Peyer's patch (tissue), 4 donors: Measurements from ENCODE around the gene KLHL36.

Experiments used
- CTCF ChIP-seq, 6 experiments: fragments of 450-650 bp in 4 of 6; fragments of 200-600 bp in 2 of 6; sonication (generic) in 1 of 6; IDR thresholded peaks; one replicate each; pipeline ENCODE4 v1.5.1; 2017 to 2019; ENCODE audit warnings: antibody characterized with exemption in 6 of 6, mild to moderate bottlenecking in 3 of 6, moderate library complexity in 1 of 6
- POLR2A ChIP-seq, 2 donors: fragments of 450-650 bp; IDR thresholded peaks; one replicate each; pipeline ENCODE4 v1.5.1; 2017; ENCODE audit warnings: antibody characterized with exemption in 2 of 2, mild to moderate bottlenecking in 2 of 2, moderate library complexity in 2 of 2

DNA sequence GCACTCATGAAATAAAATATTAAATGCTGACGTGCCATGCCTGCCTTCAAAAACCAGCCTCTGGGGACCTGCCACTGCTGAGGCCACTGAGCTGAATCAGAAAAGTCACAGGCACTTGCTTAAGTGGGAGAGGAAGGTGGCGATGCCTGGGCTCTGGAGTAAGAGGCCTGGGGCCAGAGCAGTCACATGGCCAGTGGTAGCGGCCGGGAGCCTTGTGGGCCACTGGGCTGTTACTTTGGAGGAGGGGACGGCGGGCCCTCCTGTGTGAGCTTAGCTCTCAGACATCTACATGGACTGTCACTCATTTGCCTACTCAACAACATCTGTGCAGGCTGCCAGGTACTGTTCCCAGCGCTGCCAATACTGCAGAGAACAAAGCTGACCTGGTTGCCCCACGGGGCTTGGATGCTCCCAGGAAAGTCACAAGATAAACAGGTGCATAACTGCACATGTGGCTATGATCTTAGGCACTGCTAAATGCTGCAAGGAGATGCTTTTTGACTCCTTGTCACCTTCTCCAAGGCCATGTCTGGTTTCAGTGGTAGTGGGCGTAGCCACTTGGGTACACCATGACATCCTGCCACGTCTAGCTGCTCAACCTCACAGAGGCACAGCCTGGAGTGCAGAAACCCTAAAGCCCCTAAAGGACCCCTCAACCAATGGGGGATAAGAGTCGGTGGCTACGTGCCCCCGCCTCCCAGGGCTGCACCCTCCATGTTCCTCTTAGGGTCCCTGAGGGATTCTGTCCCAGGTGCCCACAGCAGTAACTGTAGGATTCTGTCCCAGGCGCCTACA, 42.0 kb upstream of the KLHL36 start:
- no peak for TF ChIP-seq CTCF (IDR thresholded peaks at IDR 0.05)
- TF ChIP-seq POLR2A (IDR thresholded peaks at IDR 0.05) = no peak
